Uterus (tissue), 4 donors: ENCODE data around the gene TUT7. TPM values are rescaled to one million over a fixed set of nuclear protein-coding genes. Genes with fewer than 3 reads are reported as not detected.
A peak's percentile ranks its signal among the peaks of the same experiment; 100 is the strongest.

Experiments
- DNase-seq, 2 donors: peaks; one replicate each; pipeline ENCODE4 v3.0.0-alpha.2; 2019 to 2020
- H3K27ac ChIP-seq, 2 donors: fragments of 200-600 bp; sonication (generic); 1 replicate in 1 of 2; 2 replicates in 1 of 2; pipeline ENCODE4 v1.5.1; 2016 to 2018
- H3K27me3 ChIP-seq, 2 donors: fragments of 200-600 bp; sonication (generic); one replicate each; pipeline ENCODE4 v1.5.1; 2018 to 2019; ENCODE audit warnings: control low read depth in 1 of 2
- H3K36me3 ChIP-seq, 2 donors: fragments of 200-600 bp; sonication (generic); one replicate each; pipeline ENCODE4 v1.5.1; 2019; ENCODE audit warnings: control low read depth in 1 of 2
- H3K4me1 ChIP-seq, 2 donors: fragments of 200-600 bp; sonication (generic); one replicate each; pipeline ENCODE4 v1.5.1; 2018 to 2019; ENCODE audit warnings: control low read depth in 1 of 2
- H3K4me3 ChIP-seq, 2 donors: fragments of 200-600 bp; sonication (generic); 1 replicate in 1 of 2; 2 replicates in 1 of 2; pipeline ENCODE4 v1.5.1; 2018 to 2019; ENCODE audit warnings: mild to moderate bottlenecking in 1 of 2
- H3K9me3 ChIP-seq, 2 donors: fragments of 200-600 bp; sonication (generic); one replicate each; pipeline ENCODE4 v1.5.1; 2019; ENCODE audit warnings: control low read depth in 1 of 2
- CTCF ChIP-seq, 4 experiments: fragments of 200-600 bp in 2 of 4; fragments of 450-650 bp in 2 of 4; sonication (generic) in 2 of 4; IDR thresholded peaks; one replicate each; pipeline ENCODE4 v1.5.1; 2016 to 2019; ENCODE audit warnings: antibody characterized with exemption in 4 of 4, mild to moderate bottlenecking in 2 of 4, moderate library complexity in 1 of 4
- POLR2A ChIP-seq, 2 donors: fragments of 450-650 bp; IDR thresholded peaks; one replicate each; pipeline ENCODE4 v1.6.1; 2016; ENCODE audit warnings: antibody characterized with exemption in 2 of 2, mild to moderate bottlenecking in 1 of 2, moderate library complexity in 1 of 2
- intact Hi-C: fragments of 100-400 bp; cut with DNase I; formaldehyde crosslinking; loops from one replicate; pipeline ENCODE4 v1.15.1; 2023; ENCODE audit warnings: low total_unique reads
- total RNA-seq, 4 donors: library from RNA; depleted of rRNA in 3 of 4; stranded (reverse); fragments of >200 nt in 3 of 4; gene quantifications; one replicate each; pipeline versions ENCODE4 v1.1.0 to v1.2.4, GENCODE V29; 2014 to 2023
- donor health status: DM: yes; HTN: yes; CAD: no.

The TUT7 gene
- total RNA-seq, 4 donors from 2014 or later: 13.8 to 41.5 (median 20.3) TPM

- Histone ChIP-seq H3K27ac (peak overlapping the region; percentile 90 to 92), H3K4me3 (peak overlapping the region; percentile 65 to 93), H3K27me3 (no peaks in the 10 kb centered on the region), H3K36me3 (no peaks in the 10 kb centered on the region), H3K4me1 (peaks cover 4% of the 10 kb centered on the region in 2 donors), H3K9me3 (no peaks in the 10 kb centered on the region)
- no peak for DNase-seq
- TF ChIP-seq CTCF (IDR thresholded peaks at IDR 0.05): no peak
- no peak for TF ChIP-seq POLR2A (IDR thresholded peaks at IDR 0.05)
- intact Hi-C loops: no loop called here
Observed at GRCh38 chr9:86353655-86354010, 577 bp downstream of the TUT7 start.

- H3K4me3 ChIP-seq: peak overlapping the region in 1 of 2 donors; percentile 93
- no peaks in the 10 kb centered on the region for H3K9me3 ChIP-seq
- no peak for TF ChIP-seq POLR2A (IDR thresholded peaks at IDR 0.05)
- no peak for TF ChIP-seq CTCF (IDR thresholded peaks at IDR 0.05)
- peaks cover 4% of the 10 kb centered on the region in 2 donors for H3K4me1 ChIP-seq
- H3K27me3 ChIP-seq: no peaks in the 10 kb centered on the region
- no peaks in the 10 kb centered on the region for H3K36me3 ChIP-seq
- intact Hi-C loops: no loop called here
- no peak for DNase-seq
- no peak overlapping the region for H3K27ac ChIP-seq
Observed at GRCh38 chr9:86352440-86353077, 1.7 kb downstream of the TUT7 start.

DNA sequence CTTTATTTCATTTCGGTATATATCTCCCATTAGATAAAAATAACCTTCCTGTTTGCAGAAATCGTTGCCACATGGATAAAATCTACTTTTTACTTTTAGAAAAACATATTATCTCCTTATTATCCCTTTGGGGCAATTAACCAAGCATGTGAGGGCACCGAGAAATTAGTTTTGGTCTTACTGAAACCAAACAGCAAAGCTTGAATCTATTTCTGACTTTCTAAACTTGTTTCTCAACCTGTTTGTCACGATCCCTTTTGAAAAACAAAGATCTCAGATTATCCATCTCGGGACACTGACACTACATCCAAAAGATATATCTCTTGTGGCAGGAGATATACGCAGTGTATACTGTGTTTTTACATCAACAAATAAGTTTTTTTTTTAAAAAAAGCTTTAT, 2.3 kb downstream of the TUT7 start:
- Histone ChIP-seq H3K9me3 (no peaks in the 10 kb centered on the region), H3K36me3 (no peaks in the 10 kb centered on the region), H3K27me3 (no peaks in the 10 kb centered on the region), H3K4me3 (no peak overlapping the region), H3K4me1 (peaks cover 4% of the 10 kb centered on the region in 2 donors), H3K27ac (no peak overlapping the region)
- no peak for DNase-seq
- intact Hi-C loops: no loop called here
- no peak for TF ChIP-seq CTCF (IDR thresholded peaks at IDR 0.05)
- no peak for TF ChIP-seq POLR2A (IDR thresholded peaks at IDR 0.05)

GRCh38 chr9:86350006-86350760, 4.0 kb downstream of the TUT7 start:
- no peak overlapping the region for H3K4me3 ChIP-seq
- no peak for DNase-seq
- no peak for TF ChIP-seq POLR2A (IDR thresholded peaks at IDR 0.05)
- TF ChIP-seq CTCF (IDR thresholded peaks at IDR 0.05): no peak
- no peaks in the 10 kb centered on the region for H3K36me3 ChIP-seq
- intact Hi-C loops: no loop called here
- H3K27ac ChIP-seq: no peak overlapping the region
- no peaks in the 10 kb centered on the region for H3K9me3 ChIP-seq
- H3K27me3 ChIP-seq: no peaks in the 10 kb centered on the region
- H3K4me1 ChIP-seq: peaks cover 4% of the 10 kb centered on the region in 2 donors

- Histone ChIP-seq H3K27ac (no peak overlapping the region), H3K4me1 (peaks cover 4% of the 10 kb centered on the region in 2 donors), H3K9me3 (no peaks in the 10 kb centered on the region), H3K4me3 (no peak overlapping the region), H3K36me3 (no peaks in the 10 kb centered on the region), H3K27me3 (no peaks in the 10 kb centered on the region)
- intact Hi-C loops: no loop called here
- TF ChIP-seq POLR2A (IDR thresholded peaks at IDR 0.05): no peak
- no peak for DNase-seq
Observed at GRCh38 chr9:86349271-86349670, 4.9 kb downstream of the TUT7 start.
